ENCODE data around the gene GNG5. TPM values are rescaled to one million over a fixed set of nuclear protein-coding genes. Genes with fewer than 3 reads are reported as not detected.
"Not testable (repeated sequence)": the region's sequence is repeated elsewhere in the genome, so short reads cannot be mapped to it uniquely, and the experiment has no call there.

Gene GNG5
- total RNA-seq, 1 donor from 2014 or later: 112 TPM

DNA sequence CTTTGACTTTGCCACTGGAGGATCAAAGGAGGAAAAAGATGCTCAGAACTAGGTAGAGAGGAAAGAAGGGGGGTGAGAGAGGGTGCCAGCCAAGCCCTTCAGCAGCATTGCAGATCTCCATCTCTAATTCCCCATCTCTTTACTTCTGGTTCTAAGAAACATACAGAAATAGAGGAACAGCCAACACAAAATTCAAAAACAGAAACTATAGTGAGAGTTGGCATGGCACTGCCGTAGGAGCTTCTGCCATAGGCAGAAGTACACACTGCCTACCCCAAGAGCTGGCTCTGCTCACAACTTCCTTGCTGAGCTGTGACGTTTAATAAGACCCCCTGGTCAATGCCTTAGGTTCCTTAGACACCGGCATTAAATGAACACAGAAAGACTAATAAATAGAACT is 53.9 kb downstream of the GNG5 start:
- H3K27ac Mint-ChIP-seq (ENCODE audit: unreplicated experiment): no peak overlapping the region
- no peak for TF ChIP-seq CTCF (IDR thresholded peaks at IDR 0.05)

DNA sequence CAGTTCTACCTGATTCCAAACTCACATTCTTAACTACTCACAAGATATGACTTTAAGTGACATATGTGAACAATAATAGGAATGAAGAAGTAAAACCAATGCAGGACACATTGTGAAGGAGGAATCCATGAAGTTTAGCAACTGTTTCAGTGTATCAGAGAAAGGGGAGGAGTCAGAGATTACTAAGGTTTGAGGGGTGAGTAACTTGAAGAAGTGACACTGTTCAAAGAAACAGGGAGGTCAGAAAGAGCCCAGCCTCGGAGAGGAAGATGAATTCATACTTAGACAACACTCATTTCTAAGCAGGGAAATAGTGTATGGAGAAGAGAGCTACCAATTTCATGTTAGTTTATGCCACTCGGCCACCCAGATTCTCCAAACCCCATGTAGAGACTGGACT is 55.5 kb downstream of the GNG5 start:
- Mint-ChIP-seq H3K27me3 (ENCODE audit: low read depth) (peaks cover 12% of the 10 kb centered on the region), H3K4me1 (ENCODE audit: low read depth) (no peaks in the 10 kb centered on the region), H3K36me3 (ENCODE audit: low read depth) (peaks cover 3% of the 10 kb centered on the region), H3K9me3 (ENCODE audit: low read depth) (peaks cover 14% of the 10 kb centered on the region), H3K4me3 (ENCODE audit: unreplicated experiment) (no peak overlapping the region), H3K27ac (ENCODE audit: unreplicated experiment) (no peak overlapping the region)
- TF ChIP-seq CTCF (IDR thresholded peaks at IDR 0.05): no peak
- no peak for DNase-seq (ENCODE audit: low spot score)

More for the DNA sequence above, 53.9 kb downstream of the GNG5 start:
- Mint-ChIP-seq H3K36me3 (ENCODE audit: low read depth) (no peaks in the 10 kb centered on the region), H3K4me3 (ENCODE audit: unreplicated experiment) (no peak overlapping the region), H3K4me1 (ENCODE audit: low read depth) (no peaks in the 10 kb centered on the region), H3K27me3 (ENCODE audit: low read depth) (peaks cover 20% of the 10 kb centered on the region), H3K9me3 (ENCODE audit: low read depth) (peaks cover 4% of the 10 kb centered on the region)
- no peak for DNase-seq (ENCODE audit: low spot score)

GRCh38 chr1:84448704-84449103 is 57.7 kb downstream of the GNG5 start:
- H3K4me3 Mint-ChIP-seq (ENCODE audit: unreplicated experiment); H3K36me3 Mint-ChIP-seq (ENCODE audit: low read depth); DNase-seq (ENCODE audit: low spot score); H3K27ac Mint-ChIP-seq (ENCODE audit: unreplicated experiment); H3K4me1 Mint-ChIP-seq (ENCODE audit: low read depth); H3K27me3 Mint-ChIP-seq (ENCODE audit: low read depth): not testable (repeated sequence)
- peaks cover 19% of the 10 kb centered on the region for H3K9me3 Mint-ChIP-seq (ENCODE audit: low read depth)

Other genes with a start within 250 kb of the GNG5 start
- 0.65 to 1.4 TPM (median 0.92 TPM) in 3 replicates for gene SAMD13, start 204.9 kb downstream of the GNG5 start, total RNA-seq
- gene DNASE2B, start 108.1 kb downstream of the GNG5 start, total RNA-seq: not detected in 3 replicates
- gene RPF1, start 27.3 kb downstream of the GNG5 start, total RNA-seq: 18.7 to 24.3 TPM (median 18.8 TPM) in 3 replicates
- gene SPATA1, start 195 bp downstream of the GNG5 start, total RNA-seq: 1.0 to 2.1 TPM (median 1.1 TPM) in 3 replicates
- gene CTBS, start 67.9 kb upstream of the GNG5 start, total RNA-seq: 20.3 to 22.0 TPM (median 20.9 TPM) in 3 replicates
- 6.1 to 9.5 TPM (median 6.2 TPM) in 3 replicates for gene SSX2IP, start 183.9 kb upstream of the GNG5 start, total RNA-seq

Data from chondrocyte (in vitro differentiated cells).